ENCODE measurements around the gene TXK. TPM values are rescaled to one million over a fixed set of nuclear protein-coding genes. Genes with fewer than 3 reads are reported as not detected.

Gene TXK
- polyA plus RNA-seq, 4 donors: 0.55 to 3.9 (median 2.3) TPM

DNA sequence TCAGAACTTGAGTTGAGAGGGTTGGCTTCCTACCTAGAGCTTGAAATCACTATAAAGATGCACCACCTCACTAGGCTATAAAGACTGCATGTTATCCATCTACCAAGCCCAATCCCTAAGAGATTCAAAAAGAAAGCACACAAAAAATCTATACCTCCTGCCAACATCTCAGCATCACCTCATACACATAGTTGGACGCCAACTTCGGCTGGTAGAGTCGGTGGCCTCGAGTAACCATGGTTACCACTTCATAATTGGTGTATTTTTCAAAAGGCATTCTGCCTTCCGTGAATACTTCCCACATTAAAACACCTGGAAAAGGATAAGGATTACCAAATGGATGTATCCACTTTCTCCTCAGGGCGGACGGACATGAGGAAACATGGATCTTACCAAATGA is 4.5 kb upstream of the TXK start:
- no peak for DNase-seq (ENCODE audit: low read depth in 4 of 4, low spot score in 3 of 4)

DNA sequence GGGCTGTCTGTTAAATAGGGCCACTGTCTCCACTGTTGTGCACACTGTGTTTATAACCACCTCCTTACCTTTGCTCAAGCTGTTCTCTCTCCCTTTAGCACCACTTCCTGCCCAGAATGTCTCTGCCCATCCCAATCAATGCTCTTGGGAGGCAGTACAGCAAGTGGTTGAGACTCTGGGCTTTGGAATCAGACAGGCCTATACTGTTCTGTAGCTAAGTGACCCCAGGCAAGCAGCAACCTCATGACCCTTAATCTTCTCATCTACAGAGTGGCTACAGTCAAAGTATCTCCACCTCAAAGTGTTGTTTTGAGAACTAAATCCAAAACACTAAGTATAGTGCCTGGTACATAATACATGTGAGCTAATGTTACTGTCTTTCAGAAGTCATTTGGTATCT is 3.8 kb upstream of the TXK start:
- no peak for DNase-seq (ENCODE audit: low read depth in 4 of 4, low spot score in 3 of 4)

DNA sequence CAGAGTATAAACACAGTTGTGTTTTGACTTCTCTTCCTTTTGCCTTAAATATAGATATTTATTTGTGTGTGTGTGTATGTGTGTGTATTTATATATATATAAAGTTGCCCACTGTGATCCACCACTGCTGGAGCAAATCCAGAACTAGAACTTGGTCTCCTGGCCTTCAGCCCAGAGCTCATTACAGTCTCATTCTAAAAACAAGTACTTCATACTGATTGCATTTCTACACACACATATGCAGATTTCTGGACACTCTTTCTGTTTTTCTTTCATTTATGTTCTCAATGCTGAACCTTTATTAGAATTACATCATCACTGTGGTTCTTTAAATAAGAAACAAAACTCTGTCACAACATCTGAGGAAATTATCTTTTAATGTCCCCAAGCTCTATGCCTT is 381 bp downstream of the TXK start:
- no peak for DNase-seq (ENCODE audit: low read depth in 4 of 4, low spot score in 3 of 4)

GRCh38 chr4:48131736-48132135 is 2.3 kb downstream of the TXK start:
- no peak for DNase-seq (ENCODE audit: low read depth in 4 of 4, low spot score in 3 of 4)

GRCh38 chr4:48130100-48130499 is 4.0 kb downstream of the TXK start:
- DNase-seq (ENCODE audit: low read depth in 4 of 4, low spot score in 3 of 4): no peak

- no peak for DNase-seq (ENCODE audit: low read depth in 4 of 4, low spot score in 3 of 4)
Observed at GRCh38 chr4:48129307-48130014, 4.6 kb downstream of the TXK start.

DNA sequence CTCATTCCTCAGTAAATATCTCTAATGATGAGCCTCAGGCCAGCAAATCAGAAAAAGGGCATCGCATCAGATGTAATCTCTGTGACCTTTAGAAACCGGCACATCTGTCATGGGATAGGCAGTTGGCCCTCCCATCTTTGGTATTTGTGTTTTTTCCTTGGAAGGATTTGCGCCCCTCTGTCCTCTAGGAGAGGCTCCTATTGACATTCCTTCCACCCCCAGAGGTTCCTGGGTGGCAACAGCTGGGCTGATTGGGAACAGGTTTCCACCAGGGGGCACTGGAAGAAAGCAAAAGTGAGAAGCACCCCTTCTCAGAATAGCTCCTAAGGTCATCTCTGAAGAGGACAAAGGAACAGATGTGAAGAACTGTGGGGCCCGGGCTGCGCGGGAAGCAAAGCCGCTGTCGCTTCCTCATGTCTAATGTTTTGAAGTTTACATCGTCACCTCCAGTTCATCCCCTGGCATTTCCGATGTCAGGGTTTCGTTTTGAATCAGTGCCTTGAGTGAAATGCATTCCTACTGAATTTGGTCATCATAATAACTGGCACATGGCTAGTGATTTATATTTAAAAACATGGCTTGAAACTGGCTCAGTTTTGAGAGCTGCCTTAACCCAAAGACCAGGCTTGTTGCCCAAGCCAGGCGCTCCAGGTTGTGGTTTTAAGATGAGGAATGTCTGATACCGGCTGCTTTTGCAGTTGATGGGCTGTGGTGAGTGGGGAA is 6.2 kb downstream of the TXK start:
- no peak for DNase-seq (ENCODE audit: low read depth in 4 of 4, low spot score in 3 of 4)

GRCh38 chr4:48127231-48127630 is 6.8 kb downstream of the TXK start:
- DNase-seq (ENCODE audit: low read depth in 4 of 4, low spot score in 3 of 4): no peak

- DNase-seq (ENCODE audit: low read depth in 4 of 4, low spot score in 3 of 4): no peak
Observed at GRCh38 chr4:48126621-48127020, 7.4 kb downstream of the TXK start.

DNA sequence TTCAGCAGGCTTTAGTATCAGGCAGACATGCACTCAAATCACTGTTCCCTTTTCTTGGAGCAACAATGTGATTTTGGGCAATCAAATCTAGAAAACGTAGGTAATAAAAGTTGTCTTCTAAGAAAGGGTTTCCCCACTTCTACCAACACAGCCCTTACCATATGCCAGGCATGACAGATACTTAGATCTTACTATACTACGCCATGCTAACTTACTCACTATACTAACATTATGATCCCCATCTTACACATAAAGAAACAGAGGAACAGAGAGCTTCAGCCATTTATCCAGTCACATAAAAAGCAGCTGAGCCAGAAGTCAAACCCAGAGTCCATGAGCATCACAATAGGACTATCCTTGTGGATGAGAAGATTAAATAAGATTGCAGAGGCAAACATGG is 9.2 kb downstream of the TXK start:
- no peak for DNase-seq (ENCODE audit: low read depth in 4 of 4, low spot score in 3 of 4)

- DNase-seq (ENCODE audit: low read depth in 4 of 4, low spot score in 3 of 4): no peak
Observed at GRCh38 chr4:48122756-48123155, 11.3 kb downstream of the TXK start.

- no peak for DNase-seq (ENCODE audit: low read depth in 4 of 4, low spot score in 3 of 4)
Observed at GRCh38 chr4:48121180-48121579, 12.9 kb downstream of the TXK start.

DNA sequence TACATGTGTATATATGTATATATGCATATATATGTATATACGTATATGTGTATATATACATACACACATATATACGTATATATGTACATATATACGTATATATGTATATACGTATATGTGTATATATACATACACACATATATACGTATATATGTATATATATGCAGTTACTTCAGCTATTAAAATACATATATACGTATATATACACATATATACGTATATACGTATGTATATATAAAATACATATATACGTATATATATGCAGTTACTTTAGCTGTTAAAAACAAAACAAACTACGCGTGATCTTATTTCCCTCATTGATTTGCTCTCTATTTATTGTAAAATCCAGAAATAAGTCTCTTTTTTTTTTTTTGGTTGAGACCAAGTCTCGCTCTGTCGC is 13.9 kb downstream of the TXK start:
- DNase-seq (ENCODE audit: low read depth in 4 of 4, low spot score in 3 of 4): no peak

- no peak for DNase-seq (ENCODE audit: low read depth in 4 of 4, low spot score in 3 of 4)
Observed at GRCh38 chr4:48119646-48120045, 14.4 kb downstream of the TXK start.

DNA sequence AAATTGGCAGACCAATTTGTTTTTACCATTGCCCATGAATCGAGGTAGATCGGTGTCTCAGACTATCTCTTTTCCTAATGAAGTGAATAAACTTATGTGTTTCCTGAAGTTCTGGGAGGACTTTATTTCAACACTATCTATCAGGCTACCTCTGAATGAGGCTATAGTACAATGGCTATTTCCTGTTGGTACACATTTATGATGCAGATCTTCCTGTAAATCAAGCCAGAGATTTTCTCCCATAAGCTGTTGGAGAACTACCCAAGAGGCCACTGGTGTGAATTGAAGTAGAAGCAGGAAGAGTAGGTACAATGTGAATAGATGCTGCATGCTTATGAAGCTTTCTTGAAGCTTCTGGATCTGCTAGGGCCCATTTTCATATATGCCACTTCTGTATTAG is 16.0 kb downstream of the TXK start:
- no peak for DNase-seq (ENCODE audit: low read depth in 4 of 4, low spot score in 3 of 4)

DNA sequence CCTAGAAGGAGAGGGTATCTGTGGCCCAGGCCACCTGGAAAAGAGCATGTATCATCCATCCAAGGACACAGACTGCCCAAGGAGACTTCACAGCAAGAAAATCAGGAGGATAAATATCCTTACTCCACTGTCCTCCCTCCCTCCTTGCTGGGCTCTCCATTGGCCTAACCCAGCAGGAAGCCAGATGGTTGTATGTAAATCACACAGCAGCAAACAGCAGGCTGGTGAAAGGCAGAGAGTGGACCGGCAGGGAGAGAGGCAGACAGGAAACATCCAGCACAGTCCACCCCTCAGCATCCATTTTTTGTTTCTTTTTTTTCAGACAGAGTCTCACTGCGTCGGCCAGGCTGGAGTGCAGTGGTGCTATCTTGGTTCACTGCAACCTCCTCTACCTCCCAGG is 17.5 kb downstream of the TXK start:
- DNase-seq (ENCODE audit: low read depth in 4 of 4, low spot score in 3 of 4): no peak

DNA sequence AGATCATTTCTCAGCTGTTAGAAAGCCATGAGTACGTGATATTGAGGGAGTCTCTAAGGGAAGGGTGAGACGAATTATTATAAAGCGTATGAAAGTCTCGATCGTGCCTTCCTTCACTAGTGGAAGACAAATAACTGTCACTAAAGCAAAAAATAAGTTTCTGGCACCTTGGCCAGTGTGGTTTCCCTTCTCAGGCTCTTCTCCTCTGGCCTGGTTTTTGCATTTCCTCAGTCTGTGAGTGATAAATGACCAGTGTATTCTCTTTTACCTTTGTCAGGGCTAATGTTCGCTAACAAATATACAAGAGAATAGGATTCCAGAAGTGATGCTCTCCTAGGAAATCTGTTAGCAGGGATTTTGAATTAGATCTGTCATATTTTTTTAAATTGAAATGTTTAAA is 19.6 kb downstream of the TXK start:
- DNase-seq (ENCODE audit: low read depth in 4 of 4, low spot score in 3 of 4): no peak

DNA sequence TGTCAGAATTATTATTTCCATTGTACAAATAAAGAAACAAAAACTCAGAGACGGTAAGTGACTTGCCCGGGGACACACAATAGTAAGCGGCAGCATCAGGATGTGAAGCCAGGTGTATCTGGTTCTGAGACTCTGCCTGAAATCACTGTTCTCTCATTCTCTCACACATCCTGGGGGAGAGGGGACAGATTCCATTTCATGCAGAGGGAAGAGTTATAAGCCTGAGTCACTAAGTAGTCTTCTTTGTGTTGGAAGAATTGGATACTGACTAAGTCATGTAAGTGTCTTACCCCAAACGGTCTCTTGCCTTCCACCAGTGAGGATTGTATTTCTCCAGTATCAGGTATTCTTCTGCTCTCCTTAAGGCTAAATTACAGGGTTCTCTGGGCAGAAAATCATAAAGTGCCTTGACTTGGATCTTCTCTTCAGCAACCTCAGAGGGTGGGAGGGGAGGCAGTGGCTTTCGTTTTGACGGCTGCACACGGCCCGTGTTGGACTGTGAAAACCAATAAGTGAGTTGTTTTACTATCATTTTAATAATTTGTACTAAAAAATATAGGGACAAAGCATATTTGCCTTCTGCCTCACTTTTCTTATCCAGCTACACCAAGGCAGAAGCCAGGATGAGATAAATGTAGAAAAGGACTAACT is 21.9 kb downstream of the TXK start:
- peak in 1 of 4 donors; percentile 9 for DNase-seq (ENCODE audit: low read depth in 4 of 4, low spot score in 3 of 4)

DNA sequence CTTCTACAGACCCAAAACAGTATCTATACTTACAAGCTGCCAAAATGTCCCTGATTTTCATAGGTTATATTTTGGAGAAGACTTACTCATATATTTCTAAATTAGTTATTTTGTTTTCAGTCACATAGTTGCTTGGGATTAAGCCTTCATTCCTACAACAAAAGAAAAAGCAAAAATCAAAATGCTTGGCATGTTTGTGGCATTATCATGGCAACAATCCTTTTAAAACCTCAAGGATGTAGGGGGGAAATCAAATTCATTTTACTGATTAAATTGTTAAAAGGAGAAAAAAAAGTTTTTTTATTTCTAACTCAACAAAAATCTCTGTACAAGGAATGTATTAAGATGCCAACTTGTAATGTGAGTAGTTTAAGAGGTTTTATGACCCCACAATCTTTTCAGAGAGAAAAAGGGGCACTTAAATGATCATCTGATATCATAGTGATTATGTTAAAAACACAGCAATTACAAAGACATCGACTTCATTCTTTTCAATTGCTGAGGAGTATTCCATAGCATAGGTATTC is 23.5 kb downstream of the TXK start:
- DNase-seq (ENCODE audit: low read depth in 4 of 4, low spot score in 3 of 4): no peak

- DNase-seq (ENCODE audit: low read depth in 4 of 4, low spot score in 3 of 4): no peak
Observed at GRCh38 chr4:48109413-48110263, 24.4 kb downstream of the TXK start.
